IMR-90 (cell line): ENCODE results near the gene IWS1. TPM values are rescaled to one million over a fixed set of nuclear protein-coding genes. Genes with fewer than 3 reads are reported as not detected.

ENCODE experiments used
- ATAC-seq: fragments of 200-7000 bp; cut with Tn5 transposase; 2 replicates; pipeline ENCODE4 v1.9.1; 2020; ENCODE audit warnings: low read depth, mild to moderate bottlenecking, moderate library complexity
- BruUV-seq: library from RNA; stranded (reverse); fragments of 400-500 nt; replicated peaks from 2 replicates; lab custom pipeline; 2021; lab: Mats Ljungman, UMichigan
- CTCF ChIA-PET: fragments of 300-600 bp; formaldehyde crosslinking; extraction: SDS; loops from one replicate; lab custom pipeline; 2021; ENCODE audit warnings: antibody characterized with exemption; lab: Yijun Ruan, JAX
- POLR2A ChIA-PET: fragments of 300-600 bp; sonication (Branson Sonifier 250); formaldehyde crosslinking; loops from one replicate; lab custom pipeline; 2022; ENCODE audit warnings: antibody characterized with exemption; ENCODE audit not compliant: unreplicated experiment; lab: Charles Lee
- DNase-seq: peaks from one replicate; pipeline ENCODE4 v3.0.0; 2013
- H2AFZ ChIP-seq: replicated peaks from 2 replicates; pipeline ENCODE3; 2013; ENCODE audit warnings: low read length, mild to moderate bottlenecking; ENCODE audit not compliant: poor library complexity
- H2AK5ac ChIP-seq: 2 replicates; pipeline ENCODE4 v1.6.1; 2013; ENCODE audit warnings: low read depth, low read length, inconsistent platforms
- H2AK9ac ChIP-seq: replicated peaks from 2 replicates; pipeline ENCODE3; 2013; ENCODE audit warnings: mild to moderate bottlenecking, low read depth, low read length, moderate library complexity; ENCODE audit not compliant: poor library complexity
- H2BK120ac ChIP-seq: 2 replicates; pipeline ENCODE4 v1.6.1; 2013; ENCODE audit warnings: low read depth, low read length, inconsistent platforms
- H2BK15ac ChIP-seq: 3 replicates; pipeline ENCODE4 v1.6.1; 2013; ENCODE audit warnings: low read depth, low read length, inconsistent platforms
- H2BK20ac ChIP-seq: 2 replicates; pipeline ENCODE4 v1.6.1; 2013; ENCODE audit warnings: low read depth, mild to moderate bottlenecking, inconsistent platforms, low read length, moderate library complexity
- H2BK5ac ChIP-seq: 2 replicates; pipeline ENCODE4 v1.6.1; 2013; ENCODE audit warnings: mild to moderate bottlenecking, low read depth, low read length, inconsistent platforms; ENCODE audit not compliant: poor library complexity, severe bottlenecking
- H3K14ac ChIP-seq: replicated peaks from 2 replicates; pipeline ENCODE4 v1.6.1; 2013; ENCODE audit warnings: low read depth, low read length, inconsistent platforms
- H3K18ac ChIP-seq: 2 replicates; pipeline ENCODE4 v1.6.1; 2013; ENCODE audit warnings: low read depth, low read length, control low read depth
- H3K23ac ChIP-seq: 2 replicates; pipeline ENCODE4 v1.6.1; 2013; ENCODE audit warnings: low read depth, low read length, inconsistent platforms
- H3K27ac ChIP-seq: 2 replicates; pipeline ENCODE4 v1.5.1; 2013; ENCODE audit warnings: mild to moderate bottlenecking, control low read depth, low read length; ENCODE audit not compliant: insufficient read depth
- H3K27me3 ChIP-seq: 2 replicates; pipeline ENCODE4 v1.6.1; 2013; ENCODE audit warnings: low read length; ENCODE audit not compliant: control insufficient read depth, insufficient read depth
- H3K36me3 ChIP-seq: 2 replicates; pipeline ENCODE4 v1.6.1; 2013; ENCODE audit warnings: low read length, mixed read lengths; ENCODE audit not compliant: control insufficient read depth, insufficient read depth
- H3K4ac ChIP-seq: 2 replicates; pipeline ENCODE4 v1.6.1; 2013; ENCODE audit warnings: low read depth, low read length, inconsistent platforms
- H3K4me1 ChIP-seq: 2 replicates; pipeline ENCODE4 v1.6.1; 2013; ENCODE audit warnings: low read length, mixed read lengths; ENCODE audit not compliant: control insufficient read depth, insufficient read depth
- H3K4me2 ChIP-seq: 2 replicates; pipeline ENCODE4 v1.6.1; 2013; ENCODE audit warnings: low read depth, mild to moderate bottlenecking, control low read depth, low read length, moderate library complexity
- H3K4me3 ChIP-seq: 2 replicates; pipeline ENCODE4 v1.5.1; 2013; ENCODE audit warnings: low read depth, mild to moderate bottlenecking, control low read depth, low read length, moderate library complexity; ENCODE audit not compliant: insufficient read depth
- H3K56ac ChIP-seq: 2 replicates; pipeline ENCODE4 v1.6.1; 2013; ENCODE audit warnings: low read length, inconsistent platforms; ENCODE audit not compliant: insufficient read depth; ENCODE audit errors: extremely low read depth
- H3K79me1 ChIP-seq, 2 experiments: 2 replicates each; pipeline ENCODE4 v1.6.1; 2013; ENCODE audit warnings: low read length in 2 of 2, inconsistent platforms in 1 of 2, low read depth in 1 of 2
- H3K9ac ChIP-seq: 2 replicates; pipeline ENCODE4 v1.6.1; 2013; ENCODE audit warnings: low read depth, low read length, control low read depth
- H3K9me1 ChIP-seq: 2 replicates; pipeline ENCODE4 v1.6.1; 2013; ENCODE audit warnings: low read length, inconsistent platforms; ENCODE audit not compliant: insufficient read depth
- H3K9me3 ChIP-seq: 2 replicates; pipeline ENCODE4 v1.6.1; 2013; ENCODE audit warnings: low read length; ENCODE audit not compliant: control insufficient read depth, insufficient read depth
- H4K20me1 ChIP-seq: 2 replicates; pipeline ENCODE4 v1.6.1; 2013; ENCODE audit warnings: low read length, inconsistent platforms; ENCODE audit not compliant: insufficient read depth
- H4K5ac ChIP-seq: 2 replicates; pipeline ENCODE4 v1.6.1; 2013; ENCODE audit warnings: mild to moderate bottlenecking, low read depth, low read length, control low read depth
- H4K8ac ChIP-seq, 2 experiments: 2 replicates each; pipeline ENCODE4 v1.6.1; 2013; ENCODE audit warnings: low read depth in 2 of 2, low read length in 2 of 2, control low read depth in 1 of 2, inconsistent platforms in 1 of 2
- H4K91ac ChIP-seq: 2 replicates; pipeline ENCODE4 v1.6.1; 2013; ENCODE audit warnings: low read depth, low read length, inconsistent platforms; ENCODE audit not compliant: insufficient read depth
- MAFK ChIP-seq: IDR thresholded peaks from 2 replicates; pipeline ENCODE4 v1.6.1; 2012; ENCODE audit warnings: low read depth, low read length, improper control_type of control experiment
- MXI1 ChIP-seq: IDR thresholded peaks from 2 replicates; pipeline ENCODE4 v1.6.1; 2012; ENCODE audit warnings: low read depth, mild to moderate bottlenecking, low read length, moderate library complexity, borderline replicate concordance
- NFE2L2 ChIP-seq: fragments of 150-350 bp; IDR thresholded peaks from 2 replicates; pipeline ENCODE4 v1.6.1; 2016; ENCODE audit warnings: low read depth, mild to moderate bottlenecking, low read length
- RFX5 ChIP-seq: IDR thresholded peaks from 2 replicates; pipeline ENCODE4 v1.8.0; 2012; ENCODE audit warnings: low read depth, mild to moderate bottlenecking, low read length, moderate library complexity
- WGBS, 2 experiments: methylation state at CpG; one replicate each; pipeline versions ENCODE4 v1.1.5 to v1.1.7; 2013; ENCODE audit warnings: missing lambda C conversion rate in 2 of 2; ENCODE audit not compliant: insufficient read length in 1 of 2; ENCODE audit errors: extremely low coverage in 2 of 2; 5-methylcytosine and 5-hydroxymethylcytosine counted together
- dilution Hi-C: fragments of 300-500 bp; cut with HindIII; formaldehyde crosslinking; loops from one replicate; pipeline ENCODE4 v1.14.3; 2018; ENCODE audit warnings: low sequenced_read_pairs; ENCODE audit not compliant: unreplicated experiment
- in situ Hi-C: fragments of 300-500 bp; cut with MboI; formaldehyde crosslinking; loops from 3 replicates; pipeline ENCODE4 v1.14.3; 2019; ENCODE audit warnings: low sequenced_read_pairs, inconsistent platforms, mixed read lengths
- intact Hi-C: fragments of 100-400 bp; cut with micrococcal nuclease; formaldehyde crosslinking; loops from 2 replicates; pipeline ENCODE4 v1.10.0; 2022
- polyA plus RNA-seq, 3 experiments: library from polyadenylated mRNA; depleted of rRNA; stranded (reverse); fragments of >200 nt; gene quantifications; 2 replicates each; pipeline ENCODE4 v1.2.3, GENCODE V29; 2012; ENCODE audit warnings: low replicate concordance in 1 of 3
- total RNA-seq: library from RNA; depleted of rRNA; stranded (reverse); fragments of >200 nt; gene quantifications from 2 replicates; pipeline ENCODE4 v1.2.3, GENCODE V29; 2012
- TF ChIP-seq, protein P1 (sequence below): fragments of 150-350 bp; IDR thresholded peaks from 2 replicates; pipeline ENCODE4 v1.6.1; 2017; ENCODE audit warnings: mild to moderate bottlenecking, antibody characterized with exemption, low read length, low read depth

The IWS1 gene
- total and polyA plus RNA-seq, 2 of the 4 experiments (the other 2 are of a cell fraction), result 31.5 to 52.5 TPM

DNA sequence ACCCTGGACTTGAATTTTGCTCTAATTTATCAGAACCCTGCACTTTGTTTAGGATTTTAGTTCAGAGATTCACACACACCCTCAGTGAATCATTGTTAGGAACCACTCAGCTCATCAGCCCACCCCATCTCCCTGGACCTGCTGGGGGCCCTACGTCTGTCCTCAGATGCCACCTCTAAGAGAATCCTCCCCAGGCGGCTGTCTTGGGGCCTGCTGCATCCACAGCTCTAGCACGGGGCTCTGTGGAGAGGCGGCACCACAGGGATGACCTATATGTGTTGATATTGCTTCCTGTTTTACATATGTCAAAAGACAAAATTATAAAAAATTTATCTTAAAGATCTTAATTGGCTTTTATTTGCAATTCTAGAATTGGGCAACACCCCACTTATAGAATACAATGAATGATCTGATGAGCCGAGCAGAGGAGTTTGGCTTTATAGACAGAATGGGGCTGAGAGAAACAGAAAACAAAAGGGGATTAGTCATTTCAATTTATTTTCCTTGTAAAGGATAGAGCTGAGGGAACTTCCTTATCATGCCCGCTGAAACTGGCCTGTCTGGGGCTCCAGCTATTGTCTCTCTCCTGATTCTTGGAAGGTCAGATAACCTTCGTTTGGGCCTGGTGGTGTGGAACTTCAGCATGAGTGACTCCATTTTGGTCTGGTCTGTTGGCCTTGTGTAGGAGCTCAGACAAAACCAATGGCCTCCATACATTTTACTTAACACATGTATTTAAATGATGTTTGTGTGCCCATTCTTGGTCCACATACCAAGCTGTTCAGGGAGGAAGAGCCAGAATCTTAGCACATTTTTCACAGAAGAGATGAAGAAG is 10.6 kb upstream of the IWS1 start (continued):
- TF ChIP-seq MXI1, result no peak

DNA sequence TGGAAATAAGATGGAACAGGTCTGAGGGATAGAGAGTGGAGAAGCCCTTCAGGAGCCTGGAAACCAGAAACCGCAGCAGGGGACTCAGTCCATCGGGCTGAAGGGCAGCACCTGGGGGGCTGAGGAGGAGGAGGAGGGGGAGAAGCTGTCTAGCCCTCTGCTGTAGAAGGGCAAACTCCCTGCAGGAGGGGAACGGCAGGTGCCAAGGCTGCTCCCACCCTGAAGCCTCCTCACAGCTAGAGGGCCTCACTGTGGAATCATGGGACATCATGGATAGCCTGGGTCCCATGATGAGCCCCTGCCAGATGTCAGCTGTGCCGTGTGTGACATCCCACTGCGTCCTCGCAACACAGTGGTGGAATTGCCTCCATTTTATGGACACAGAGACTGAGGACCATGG is 9.6 kb upstream of the IWS1 start:
- Histone ChIP-seq H4K5ac (no peak overlapping the region), H4K8ac (no peak overlapping the region), H3K9me1 (0 out of 2 replicates have a peak, but pooled peaks cover 3% of the 10 kb centered on the region), H2BK5ac (no peak overlapping the region), H3K14ac (no peak overlapping the region), H3K9me3 (no peaks in the 10 kb centered on the region), H3K27ac (no peak overlapping the region), H3K79me1 (no peaks in the 10 kb centered on the region), H3K4me3 (no peak overlapping the region), H3K18ac (no peak overlapping the region), H3K4me2 (no peak overlapping the region), H2AFZ (no peak overlapping the region), H3K9ac (no peak overlapping the region), H3K4me1 (no peaks in the 10 kb centered on the region), H2BK15ac (no peak overlapping the region), H2BK120ac (no peak overlapping the region), H3K56ac (no peak overlapping the region), H3K27me3 (peaks cover 35% of the 10 kb centered on the region), H3K36me3 (no peaks in the 10 kb centered on the region), H2AK9ac (no peak overlapping the region), H3K23ac (no peak overlapping the region), H2BK20ac (no peak overlapping the region), H2AK5ac (no peak overlapping the region), H3K4ac (no peak overlapping the region), H4K20me1 (no peaks in the 10 kb centered on the region), H4K91ac (no peak overlapping the region)
- intact Hi-C loops, result no loop called here
- BruUV-seq, result no TSS peak
- CTCF ChIA-PET, result no interaction called here
- WGBS, 2 experiments, result 74% methylated on average over 5 of the region's 6 CpGs; no CpG with 5 or more reads in 1 of the 2 experiments
- no peak for DNase-seq
- dilution Hi-C loops, result no loop called here
- in situ Hi-C loops, result no loop called here
- no peak for ATAC-seq
- POLR2A ChIA-PET, result no interaction called here
- no peak for TF ChIP-seq MAFK
- TF ChIP-seq NFE2L2, result no peak
- TF ChIP-seq, protein P1, sequence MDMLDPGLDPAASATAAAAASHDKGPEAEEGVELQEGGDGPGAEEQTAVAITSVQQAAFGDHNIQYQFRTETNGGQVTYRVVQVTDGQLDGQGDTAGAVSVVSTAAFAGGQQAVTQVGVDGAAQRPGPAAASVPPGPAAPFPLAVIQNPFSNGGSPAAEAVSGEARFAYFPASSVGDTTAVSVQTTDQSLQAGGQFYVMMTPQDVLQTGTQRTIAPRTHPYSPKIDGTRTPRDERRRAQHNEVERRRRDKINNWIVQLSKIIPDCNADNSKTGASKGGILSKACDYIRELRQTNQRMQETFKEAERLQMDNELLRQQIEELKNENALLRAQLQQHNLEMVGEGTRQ, result no peak
- TF ChIP-seq RFX5, result no peak
- TF ChIP-seq MXI1, result no peak
